Thyroid gland (tissue), 4 donors: Measurements from ENCODE around the gene DOCK2. TPM values are rescaled to one million over a fixed set of nuclear protein-coding genes. Genes with fewer than 3 reads are reported as not detected.

Experiments
- DNase-seq, 2 donors: peaks; one replicate each; pipeline ENCODE4 v3.0.0-alpha.2; 2019
- H3K27ac ChIP-seq, 3 donors: fragments of 200-600 bp; sonication (generic); 1 replicate in 2 of 3; 2 replicates in 1 of 3; pipeline ENCODE4 v1.5.1; 2016 to 2019; ENCODE audit warnings: mild to moderate bottlenecking in 1 of 3, moderate library complexity in 1 of 3
- H3K27me3 ChIP-seq: fragments of 200-600 bp; sonication (generic); one replicate; pipeline ENCODE4 v1.5.1; 2019
- H3K36me3 ChIP-seq, 2 donors: fragments of 200-600 bp; sonication (generic); one replicate each; pipeline ENCODE4 v1.5.1; 2016 to 2019
- H3K4me1 ChIP-seq, 2 donors: fragments of 200-600 bp; sonication (generic); one replicate each; pipeline ENCODE4 v1.5.1; 2017 to 2019
- H3K4me3 ChIP-seq, 3 donors: fragments of 200-600 bp; sonication (generic); replicated peaks in 1 of 3; 1 replicate in 2 of 3; 2 replicates in 1 of 3; pipeline ENCODE4 v1.5.1; 2016; ENCODE audit warnings: mild to moderate bottlenecking in 1 of 3
- H3K9me3 ChIP-seq: fragments of 200-600 bp; sonication (generic); one replicate; pipeline ENCODE4 v1.5.1; 2017
- POLR2A ChIP-seq, 2 donors: fragments of 450-650 bp; IDR thresholded peaks; one replicate each; pipeline ENCODE4 v1.6.1; 2017; ENCODE audit warnings: antibody characterized with exemption in 2 of 2, mild to moderate bottlenecking in 2 of 2, moderate library complexity in 1 of 2
- WGBS, 2 donors: methylation state at CpG; one replicate each; pipeline ENCODE4 v1.1.5; 2017; 5-methylcytosine and 5-hydroxymethylcytosine counted together
- intact Hi-C: fragments of 100-400 bp; cut with DNase I; formaldehyde crosslinking; loops from one replicate; pipeline ENCODE4 v1.15.1; 2023
- total RNA-seq, 4 donors: library from RNA; depleted of rRNA; stranded (reverse); fragments of >200 nt; gene quantifications; one replicate each; pipeline ENCODE4 v1.2.3, GENCODE V29; 2016
- TF ChIP-seq, protein P1 (sequence below), 6 experiments: fragments of 200-600 bp in 3 of 6; fragments of 450-650 bp in 3 of 6; sonication (generic) in 3 of 6; IDR thresholded peaks; one replicate each; pipeline ENCODE4 v1.5.1; 2016 to 2019; ENCODE audit warnings: antibody characterized with exemption in 6 of 6, mild to moderate bottlenecking in 2 of 6, inconsistent platforms in 1 of 6, moderate library complexity in 1 of 6

The DOCK2 gene
- total RNA-seq, 4 donors from 2014 or later = 4.3 to 14.1 (median 8.6) TPM

DNA sequence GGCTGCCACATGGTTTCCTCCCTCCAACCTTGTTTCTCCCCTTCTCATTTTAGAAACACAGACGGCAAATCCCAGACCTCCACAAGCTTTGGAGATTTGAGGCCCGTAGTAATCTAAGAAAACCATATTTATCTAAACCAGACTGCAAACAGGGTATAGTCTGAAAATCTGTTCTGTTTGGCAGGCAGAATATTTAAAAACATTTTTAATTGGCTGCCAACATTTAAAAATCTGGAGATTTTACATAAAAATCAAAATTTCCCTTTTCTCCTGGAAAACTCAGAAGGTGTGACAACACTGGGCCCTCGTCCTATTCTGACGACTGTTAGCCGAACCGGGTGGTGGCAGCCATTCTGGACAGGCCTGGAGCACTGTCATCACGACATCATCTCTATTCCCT is 401.2 kb downstream of the DOCK2 start:
- Histone ChIP-seq H3K4me1 (no peaks in the 10 kb centered on the region), H3K27me3 (no peaks in the 10 kb centered on the region), H3K9me3 (no peaks in the 10 kb centered on the region), H3K4me3 (no peak overlapping the region), H3K36me3 (no peaks in the 10 kb centered on the region), H3K27ac (no peak overlapping the region)
- TF ChIP-seq, protein P1, sequence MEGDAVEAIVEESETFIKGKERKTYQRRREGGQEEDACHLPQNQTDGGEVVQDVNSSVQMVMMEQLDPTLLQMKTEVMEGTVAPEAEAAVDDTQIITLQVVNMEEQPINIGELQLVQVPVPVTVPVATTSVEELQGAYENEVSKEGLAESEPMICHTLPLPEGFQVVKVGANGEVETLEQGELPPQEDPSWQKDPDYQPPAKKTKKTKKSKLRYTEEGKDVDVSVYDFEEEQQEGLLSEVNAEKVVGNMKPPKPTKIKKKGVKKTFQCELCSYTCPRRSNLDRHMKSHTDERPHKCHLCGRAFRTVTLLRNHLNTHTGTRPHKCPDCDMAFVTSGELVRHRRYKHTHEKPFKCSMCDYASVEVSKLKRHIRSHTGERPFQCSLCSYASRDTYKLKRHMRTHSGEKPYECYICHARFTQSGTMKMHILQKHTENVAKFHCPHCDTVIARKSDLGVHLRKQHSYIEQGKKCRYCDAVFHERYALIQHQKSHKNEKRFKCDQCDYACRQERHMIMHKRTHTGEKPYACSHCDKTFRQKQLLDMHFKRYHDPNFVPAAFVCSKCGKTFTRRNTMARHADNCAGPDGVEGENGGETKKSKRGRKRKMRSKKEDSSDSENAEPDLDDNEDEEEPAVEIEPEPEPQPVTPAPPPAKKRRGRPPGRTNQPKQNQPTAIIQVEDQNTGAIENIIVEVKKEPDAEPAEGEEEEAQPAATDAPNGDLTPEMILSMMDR (IDR thresholded peaks at IDR 0.05) = no peak
- no peak for TF ChIP-seq POLR2A (IDR thresholded peaks at IDR 0.05)
- no peak for DNase-seq
- intact Hi-C loops = no loop called here
- 96 to 97% methylated on average over 7 of the region's 7 CpGs for WGBS, 2 donors

DNA sequence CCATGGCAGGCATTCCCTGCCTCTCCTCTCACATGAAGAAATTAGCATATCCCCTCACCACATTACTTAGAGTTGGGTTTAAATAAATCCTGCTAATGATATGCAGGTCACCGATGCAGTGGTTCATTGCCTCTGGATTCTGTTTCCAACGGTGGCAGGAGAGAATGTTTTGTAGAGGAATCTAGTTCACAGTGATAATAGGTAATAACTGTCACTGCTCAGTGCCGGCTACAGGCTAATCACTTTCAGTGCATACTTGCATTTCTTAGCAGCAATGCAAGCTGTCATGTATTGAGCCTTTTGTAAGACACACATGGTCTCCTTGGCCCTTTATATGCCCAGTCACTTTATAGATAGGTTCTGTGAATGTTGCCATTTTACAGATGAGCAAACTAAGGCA is 402.8 kb downstream of the DOCK2 start:
- WGBS, 2 donors = 84 to 91% methylated on average over 3 of the region's 3 CpGs
- TF ChIP-seq, protein P1 (IDR thresholded peaks at IDR 0.05) = no peak
- no peak for TF ChIP-seq POLR2A (IDR thresholded peaks at IDR 0.05)
- no peaks in the 10 kb centered on the region for H3K27me3 ChIP-seq
- H3K9me3 ChIP-seq = no peaks in the 10 kb centered on the region
- H3K36me3 ChIP-seq = no peaks in the 10 kb centered on the region
- no peak overlapping the region for H3K27ac ChIP-seq
- DNase-seq = no peak
- H3K4me3 ChIP-seq = no peak overlapping the region
- intact Hi-C loops = no loop called here
- peaks cover 6 to 7% of the 10 kb centered on the region in 2 donors for H3K4me1 ChIP-seq

DNA sequence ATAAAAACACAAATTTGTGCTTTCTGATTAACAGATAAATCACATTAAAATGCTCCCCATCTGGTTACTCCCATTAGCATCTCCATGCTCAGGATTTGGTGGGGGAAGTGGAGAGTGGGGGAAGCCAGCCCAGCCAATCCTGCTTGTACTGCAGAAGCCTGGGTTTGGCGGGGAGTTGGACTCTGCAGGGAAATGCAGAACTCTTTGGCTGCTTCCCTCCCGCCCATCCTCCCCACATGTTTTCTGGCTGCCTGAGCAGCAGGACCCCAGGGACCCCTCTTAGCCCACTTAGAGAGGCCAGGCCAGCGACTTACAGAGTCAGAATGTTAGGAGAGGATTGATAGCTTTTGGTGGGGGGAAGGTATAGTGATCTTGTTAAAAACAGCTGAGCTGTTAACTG is 409.2 kb downstream of the DOCK2 start:
- intact Hi-C loops = no loop called here
- no peaks in the 10 kb centered on the region for H3K27me3 ChIP-seq
- DNase-seq = no peak
- H3K36me3 ChIP-seq = no peaks in the 10 kb centered on the region
- TF ChIP-seq POLR2A (IDR thresholded peaks at IDR 0.05) = no peak
- TF ChIP-seq, protein P1 (IDR thresholded peaks at IDR 0.05) = no peak
- no peaks in the 10 kb centered on the region for H3K9me3 ChIP-seq
- no peak overlapping the region for H3K27ac ChIP-seq
- WGBS, 2 donors = 58 to 81% methylated on average over 3 of the region's 3 CpGs
- H3K4me3 ChIP-seq = no peak overlapping the region
- peaks cover 6 to 7% of the 10 kb centered on the region in 2 donors for H3K4me1 ChIP-seq

DNA sequence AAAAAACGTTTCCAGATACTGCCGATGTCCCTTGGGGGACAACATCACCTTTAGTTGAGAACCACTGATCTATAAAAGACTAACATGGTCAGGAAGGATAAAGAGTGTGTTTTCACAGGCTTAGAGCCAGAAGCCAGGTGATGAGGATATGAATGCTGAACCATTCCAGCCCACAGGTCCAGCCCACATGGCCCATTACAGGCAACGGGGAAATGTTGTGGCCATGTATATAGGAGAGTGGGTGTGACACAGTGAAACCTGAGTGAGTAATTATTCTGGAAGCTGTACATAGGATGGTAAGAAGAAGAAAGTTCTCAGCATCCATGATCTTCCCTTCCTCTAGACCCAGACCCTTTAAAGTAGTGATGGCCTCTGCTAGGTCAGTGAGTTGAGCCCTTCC is 412.6 kb downstream of the DOCK2 start:
- TF ChIP-seq, protein P1 (IDR thresholded peaks at IDR 0.05) = no peak
- no peak for TF ChIP-seq POLR2A (IDR thresholded peaks at IDR 0.05)
- DNase-seq = no peak
- WGBS, 2 donors = 95 to 100% methylated on average over 3 of the region's 3 CpGs
- H3K27me3 ChIP-seq = no peaks in the 10 kb centered on the region
- no peaks in the 10 kb centered on the region for H3K9me3 ChIP-seq
- H3K4me3 ChIP-seq = no peak overlapping the region
- no peaks in the 10 kb centered on the region for H3K36me3 ChIP-seq
- intact Hi-C loops = no loop called here
- peaks cover under 1% of the 10 kb centered on the region in 2 donors for H3K4me1 ChIP-seq
- H3K27ac ChIP-seq = no peak overlapping the region

DNA sequence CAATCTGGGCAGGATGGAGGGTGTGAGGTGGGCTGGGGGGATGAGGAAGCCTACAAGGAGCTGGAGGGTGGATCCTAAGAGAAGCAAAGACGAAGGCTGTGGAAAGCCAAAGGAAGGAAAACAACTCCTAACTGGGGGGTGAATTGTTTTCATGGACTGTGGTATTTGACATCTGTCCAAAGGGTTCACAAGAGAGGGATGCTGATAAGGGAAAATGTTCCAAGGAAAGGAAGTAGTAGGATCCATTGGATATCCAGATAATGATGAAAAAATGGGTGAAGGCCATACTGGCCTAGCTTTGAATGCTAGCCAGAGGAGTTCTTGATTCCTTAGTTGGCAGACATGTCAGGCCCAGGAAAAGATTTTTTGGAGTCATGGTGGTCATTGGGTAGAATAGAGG is 416.8 kb downstream of the DOCK2 start:
- no peak for DNase-seq
- Histone ChIP-seq H3K9me3 (no peaks in the 10 kb centered on the region), H3K27me3 (no peaks in the 10 kb centered on the region), H3K36me3 (no peaks in the 10 kb centered on the region), H3K4me3 (no peak overlapping the region), H3K27ac (no peak overlapping the region), H3K4me1 (peaks cover 0 to 5% of the 10 kb centered on the region in 2 donors)
- intact Hi-C loops = no loop called here
- 83 to 86% methylated on average over 1 of the region's 1 CpG for WGBS, 2 donors
- TF ChIP-seq POLR2A (IDR thresholded peaks at IDR 0.05) = no peak
- TF ChIP-seq, protein P1 (IDR thresholded peaks at IDR 0.05) = no peak
